ENCODE data around the gene CEP112. TPM values are rescaled to one million over a fixed set of nuclear protein-coding genes. Genes with fewer than 3 reads are reported as not detected.

CEP112 gene
- polyA plus RNA-seq, 1 donor (not counting 4 experiments of a cell fraction or from before 2014, with no cell fraction given): 2.6 TPM

DNA sequence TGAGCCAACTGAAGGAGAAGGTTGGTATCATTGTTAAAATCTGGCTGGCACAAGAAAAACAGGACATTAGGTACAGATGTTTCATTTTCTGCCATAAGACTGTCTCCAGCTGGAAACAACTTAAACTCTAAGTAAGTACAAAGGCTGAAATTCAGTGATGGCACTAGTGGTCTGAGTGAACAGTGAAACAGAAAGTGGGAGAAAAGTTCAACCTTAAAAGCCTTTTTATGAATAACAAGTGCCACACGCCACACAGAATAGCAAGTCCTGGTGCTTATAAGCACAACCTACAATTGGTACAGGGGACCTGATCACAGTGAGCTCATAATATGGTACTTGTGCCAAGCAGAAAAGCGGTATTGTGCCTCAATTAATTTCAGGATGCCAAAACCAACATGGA is 56.7 kb downstream of the CEP112 start:
- no peaks in the 10 kb centered on the region for H3K9me1 ChIP-seq (ENCODE audit: control insufficient read depth, extremely low read depth, insufficient read depth, low read length)
- H4K20me1 ChIP-seq (ENCODE audit: control insufficient read depth, extremely low read depth, insufficient read depth, low read length): no peaks in the 10 kb centered on the region
- no peak for TF ChIP-seq EZH2 (IDR thresholded peaks at IDR 0.05; ENCODE audit: low read length)
- TF ChIP-seq, protein P1, sequence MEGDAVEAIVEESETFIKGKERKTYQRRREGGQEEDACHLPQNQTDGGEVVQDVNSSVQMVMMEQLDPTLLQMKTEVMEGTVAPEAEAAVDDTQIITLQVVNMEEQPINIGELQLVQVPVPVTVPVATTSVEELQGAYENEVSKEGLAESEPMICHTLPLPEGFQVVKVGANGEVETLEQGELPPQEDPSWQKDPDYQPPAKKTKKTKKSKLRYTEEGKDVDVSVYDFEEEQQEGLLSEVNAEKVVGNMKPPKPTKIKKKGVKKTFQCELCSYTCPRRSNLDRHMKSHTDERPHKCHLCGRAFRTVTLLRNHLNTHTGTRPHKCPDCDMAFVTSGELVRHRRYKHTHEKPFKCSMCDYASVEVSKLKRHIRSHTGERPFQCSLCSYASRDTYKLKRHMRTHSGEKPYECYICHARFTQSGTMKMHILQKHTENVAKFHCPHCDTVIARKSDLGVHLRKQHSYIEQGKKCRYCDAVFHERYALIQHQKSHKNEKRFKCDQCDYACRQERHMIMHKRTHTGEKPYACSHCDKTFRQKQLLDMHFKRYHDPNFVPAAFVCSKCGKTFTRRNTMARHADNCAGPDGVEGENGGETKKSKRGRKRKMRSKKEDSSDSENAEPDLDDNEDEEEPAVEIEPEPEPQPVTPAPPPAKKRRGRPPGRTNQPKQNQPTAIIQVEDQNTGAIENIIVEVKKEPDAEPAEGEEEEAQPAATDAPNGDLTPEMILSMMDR (optimal IDR thresholded peaks at IDR 0.05 in 1 of 3, IDR thresholded peaks at IDR 0.05 in 1 of 3, conservative IDR thresholded peaks at IDR 0.05 in 1 of 3; ENCODE audit: extremely low read depth in 1 of 3, insufficient read depth in 2 of 3, low read length in 3 of 3): no peak
- H3K27me3 ChIP-seq (ENCODE audit: control insufficient read depth, extremely low read depth, insufficient read depth, low read length): no peaks in the 10 kb centered on the region
- no peak overlapping the region for H2AFZ ChIP-seq (ENCODE audit: control insufficient read depth, low read length)
- no peak overlapping the region for H3K4me3 ChIP-seq (ENCODE audit: control insufficient read depth in 2 of 3, extremely low read depth in 1 of 3, insufficient read depth in 2 of 3, low read depth in 1 of 3, low read length in 3 of 3)
- H3K9me3 ChIP-seq (ENCODE audit: control insufficient read depth, low read depth, low read length): no peaks in the 10 kb centered on the region
- no peaks in the 10 kb centered on the region for H3K4me1 ChIP-seq (ENCODE audit: control insufficient read depth, extremely low read depth, insufficient read depth, low read length)
- no peaks in the 10 kb centered on the region for H3K36me3 ChIP-seq (ENCODE audit: control insufficient read depth in 2 of 2, extremely low read depth in 1 of 2, insufficient read depth in 2 of 2, low read length in 2 of 2)
- H3K9ac ChIP-seq (ENCODE audit: control insufficient read depth, extremely low read depth, insufficient read depth, low read length): no peak overlapping the region
- no peak overlapping the region for H3K27ac ChIP-seq (ENCODE audit: control insufficient read depth, insufficient read depth, low read length)
- FAIRE-seq: no peak
- H3K4me2 ChIP-seq (ENCODE audit: control insufficient read depth, extremely low read depth, insufficient read depth, low read depth, low read length): no peak overlapping the region
- H3K79me2 ChIP-seq (ENCODE audit: control insufficient read depth, insufficient read depth, low read length): no peaks in the 10 kb centered on the region
- DNase-seq (ENCODE audit: low read depth, low spot score): no peak
- dilution Hi-C loops (cut with MboI; ENCODE audit: extremely low pct_ligation_motif_present, low sequenced_read_pairs): no loop called here

DNA sequence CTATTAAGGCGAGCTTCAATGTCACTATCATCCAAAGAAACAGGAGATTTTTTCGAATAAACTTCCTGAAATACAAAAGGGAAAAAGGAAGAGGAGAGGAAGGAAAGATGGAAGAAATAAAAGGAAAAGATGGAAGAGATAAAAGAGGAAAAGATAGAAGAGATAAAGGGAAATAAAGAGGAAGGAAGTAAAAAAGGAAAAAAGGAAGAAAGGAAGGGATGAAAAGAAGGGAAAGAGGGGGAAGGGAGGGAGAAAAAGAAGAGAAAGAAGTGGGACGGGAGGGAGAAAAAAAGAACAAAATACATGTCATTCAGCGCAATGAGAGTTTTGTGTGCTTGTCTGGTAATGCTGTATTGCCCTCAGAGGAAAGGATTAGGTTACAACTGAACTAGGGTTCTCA is 62.2 kb downstream of the CEP112 start:
- no peak overlapping the region for H3K4me3 ChIP-seq (ENCODE audit: control insufficient read depth in 2 of 3, extremely low read depth in 1 of 3, insufficient read depth in 2 of 3, low read depth in 1 of 3, low read length in 3 of 3)
- no peaks in the 10 kb centered on the region for H3K27me3 ChIP-seq (ENCODE audit: control insufficient read depth, extremely low read depth, insufficient read depth, low read length)
- H3K27ac ChIP-seq (ENCODE audit: control insufficient read depth, insufficient read depth, low read length): no peak overlapping the region
- no peak for FAIRE-seq
- no peaks in the 10 kb centered on the region for H4K20me1 ChIP-seq (ENCODE audit: control insufficient read depth, extremely low read depth, insufficient read depth, low read length)
- dilution Hi-C loops (cut with MboI; ENCODE audit: extremely low pct_ligation_motif_present, low sequenced_read_pairs): no loop called here
- no peak overlapping the region for H3K9ac ChIP-seq (ENCODE audit: control insufficient read depth, extremely low read depth, insufficient read depth, low read length)
- no peak overlapping the region for H3K4me2 ChIP-seq (ENCODE audit: control insufficient read depth, extremely low read depth, insufficient read depth, low read depth, low read length)
- no peak for TF ChIP-seq EZH2 (IDR thresholded peaks at IDR 0.05; ENCODE audit: low read length)
- TF ChIP-seq, protein P1 (optimal IDR thresholded peaks at IDR 0.05 in 1 of 3, IDR thresholded peaks at IDR 0.05 in 1 of 3, conservative IDR thresholded peaks at IDR 0.05 in 1 of 3; ENCODE audit: extremely low read depth in 1 of 3, insufficient read depth in 2 of 3, low read length in 3 of 3): no peak
- H2AFZ ChIP-seq (ENCODE audit: control insufficient read depth, low read length): no peak overlapping the region
- H3K79me2 ChIP-seq (ENCODE audit: control insufficient read depth, insufficient read depth, low read length): no peaks in the 10 kb centered on the region
- DNase-seq (ENCODE audit: low read depth, low spot score): no peak
- H3K4me1 ChIP-seq (ENCODE audit: control insufficient read depth, extremely low read depth, insufficient read depth, low read length): no peaks in the 10 kb centered on the region
- H3K9me1 ChIP-seq (ENCODE audit: control insufficient read depth, extremely low read depth, insufficient read depth, low read length): no peaks in the 10 kb centered on the region
- H3K9me3 ChIP-seq (ENCODE audit: control insufficient read depth, low read depth, low read length): no peaks in the 10 kb centered on the region
- no peaks in the 10 kb centered on the region for H3K36me3 ChIP-seq (ENCODE audit: control insufficient read depth in 2 of 2, extremely low read depth in 1 of 2, insufficient read depth in 2 of 2, low read length in 2 of 2)

All from keratinocyte (primary cell).